HG03066 (cell line): Measurements from ENCODE around the gene SF1.

Source experiments
- ATAC-seq: cut with Tn5 transposase; IDR thresholded peaks from one replicate; pipeline ENCODE4 v1.9.1; 2021; ENCODE audit warnings: low read depth; ENCODE audit not compliant: unreplicated experiment

The SF1 gene

GRCh38 chr11:64801561-64802369, 23.4 kb upstream of the SF1 start:
- ATAC-seq = no peak

GRCh38 chr11:64801158-64801464, 22.8 kb upstream of the SF1 start:
- no peak for ATAC-seq

- no peak for ATAC-seq
These were observed 22.2 kb upstream of the SF1 start for GRCh38 chr11:64800303-64801157.

DNA sequence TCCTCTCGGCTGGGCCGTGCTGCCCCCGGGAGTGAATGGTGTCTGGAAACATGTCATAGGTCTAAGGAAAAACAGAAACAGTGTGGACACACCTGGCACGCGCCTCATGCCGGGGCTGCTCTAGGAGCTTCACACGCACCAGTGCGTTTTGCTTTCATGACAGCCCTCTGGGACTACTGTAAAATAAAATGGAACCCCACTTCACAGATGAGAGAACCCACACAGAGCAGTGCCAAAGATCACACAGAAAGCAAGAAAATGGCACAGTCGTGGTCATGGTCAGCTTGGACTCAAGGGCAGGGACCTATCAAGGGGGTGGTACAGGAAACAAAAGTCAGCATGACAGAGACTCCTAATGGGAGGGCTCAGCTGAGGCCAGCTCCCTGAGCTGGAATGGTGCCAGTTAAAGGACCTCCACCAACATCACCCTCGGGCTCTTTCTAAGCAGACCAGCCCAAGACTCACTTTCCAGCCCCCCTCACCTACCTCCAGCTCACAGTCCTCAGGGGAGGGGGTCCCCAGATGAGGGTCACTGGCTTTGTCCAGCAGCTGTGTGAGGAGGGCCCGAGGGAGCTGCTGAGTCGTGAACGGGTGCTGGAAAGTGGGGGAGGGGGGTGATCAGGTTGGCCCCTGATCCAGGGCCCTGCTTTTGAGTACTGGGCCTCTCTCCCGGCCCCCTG, 21.4 kb upstream of the SF1 start:
- ATAC-seq = no peak

DNA sequence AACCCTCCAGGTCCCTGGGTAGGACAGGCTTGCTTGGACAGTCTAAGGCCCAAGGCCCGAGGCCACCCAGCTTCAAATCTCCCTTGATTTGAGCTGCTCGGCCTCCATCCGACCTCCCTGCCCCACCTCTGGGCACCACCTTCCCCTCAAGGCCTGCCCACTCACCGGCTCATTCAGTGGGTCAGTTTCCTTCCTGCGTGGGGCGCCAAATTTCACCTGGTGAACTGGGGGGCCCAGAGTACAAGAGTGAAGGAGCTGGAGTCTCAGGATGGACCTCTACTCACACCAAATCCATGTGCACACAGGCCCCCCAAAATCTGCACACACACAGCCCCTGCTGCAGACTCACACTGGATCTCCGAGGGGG, 20.9 kb upstream of the SF1 start:
- no peak for ATAC-seq

- no peak for ATAC-seq
These were observed 18.6 kb upstream of the SF1 start for GRCh38 chr11:64796757-64797541.

DNA sequence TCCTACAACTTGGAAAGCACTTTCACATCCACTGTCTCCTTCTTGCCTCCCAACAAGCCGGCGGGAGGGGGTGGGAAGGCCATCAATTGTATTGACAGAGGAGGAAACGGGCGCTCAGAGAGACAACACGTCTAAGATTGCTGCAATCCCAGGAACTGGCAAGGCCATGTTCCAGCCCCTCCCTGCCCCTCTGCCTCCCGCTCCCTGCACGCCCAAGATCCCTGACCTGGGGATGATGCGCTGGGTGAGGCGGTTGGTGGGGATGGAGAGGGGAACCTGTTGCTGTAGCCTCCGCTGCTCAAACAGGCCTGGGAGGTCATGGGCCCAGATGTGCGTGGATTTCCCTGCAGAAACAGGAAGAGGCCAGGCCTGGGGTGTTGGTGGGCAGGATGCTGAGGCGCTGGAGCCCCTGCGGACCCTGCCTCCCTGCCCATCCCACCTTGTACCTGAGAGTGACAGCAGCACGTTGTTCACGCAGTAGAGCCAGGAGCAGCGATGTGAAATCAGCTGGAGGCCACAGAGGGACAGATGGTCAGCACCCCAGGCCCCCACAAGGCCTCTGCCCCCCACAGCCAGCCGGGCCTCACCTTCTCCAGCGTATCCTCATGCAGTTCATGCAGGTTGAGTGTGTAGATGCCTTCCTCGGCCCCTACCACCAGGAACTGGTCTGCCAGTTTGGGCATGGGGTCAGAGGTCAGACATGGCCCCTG, 17.9 kb upstream of the SF1 start:
- ATAC-seq = no peak

DNA sequence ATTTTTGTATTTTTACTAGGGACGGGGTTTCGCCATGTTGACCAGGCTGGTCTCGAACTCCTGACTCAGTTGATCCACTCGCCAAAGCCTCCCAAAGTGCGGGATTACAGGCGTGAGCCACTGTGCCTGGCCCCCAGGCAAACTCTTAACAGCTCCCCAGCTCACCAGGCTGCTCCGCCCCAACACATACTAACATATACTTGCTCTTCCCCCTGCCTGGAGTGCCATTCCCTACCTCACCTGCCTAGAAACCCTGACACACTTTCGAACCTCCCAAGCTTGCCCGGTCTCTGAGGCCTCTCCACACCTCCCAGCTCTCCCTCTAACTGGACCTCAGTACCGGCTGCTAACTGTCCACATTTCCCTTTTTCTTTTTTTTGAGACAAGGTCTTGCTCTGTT, 16.2 kb upstream of the SF1 start:
- ATAC-seq = no peak

- ATAC-seq = no peak
These were observed 15.2 kb upstream of the SF1 start for GRCh38 chr11:64793271-64794160.

DNA sequence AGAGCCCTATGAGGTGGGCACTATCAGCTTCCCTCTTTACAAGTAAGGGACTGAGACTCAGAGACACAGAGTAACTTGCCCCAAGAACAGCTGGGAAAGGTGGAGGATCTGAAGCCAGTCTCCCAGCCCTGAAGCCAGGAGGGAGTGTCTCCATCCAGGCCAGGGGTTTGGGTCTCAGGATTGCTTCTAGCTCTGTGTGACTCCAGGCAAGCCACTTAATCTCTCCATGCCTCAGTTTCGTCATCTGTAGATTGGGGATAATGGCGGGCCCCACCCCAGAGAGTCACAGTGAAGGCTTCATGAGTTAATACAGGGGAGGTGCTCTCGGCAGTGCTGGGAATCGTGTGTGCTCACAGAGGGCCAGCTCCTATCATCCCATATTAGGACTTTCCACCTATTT, 14.1 kb upstream of the SF1 start:
- ATAC-seq = no peak

- no peak for ATAC-seq
These were observed 13.5 kb upstream of the SF1 start for GRCh38 chr11:64791781-64792291.

GRCh38 chr11:64790205-64791095, 12.1 kb upstream of the SF1 start:
- ATAC-seq = no peak

DNA sequence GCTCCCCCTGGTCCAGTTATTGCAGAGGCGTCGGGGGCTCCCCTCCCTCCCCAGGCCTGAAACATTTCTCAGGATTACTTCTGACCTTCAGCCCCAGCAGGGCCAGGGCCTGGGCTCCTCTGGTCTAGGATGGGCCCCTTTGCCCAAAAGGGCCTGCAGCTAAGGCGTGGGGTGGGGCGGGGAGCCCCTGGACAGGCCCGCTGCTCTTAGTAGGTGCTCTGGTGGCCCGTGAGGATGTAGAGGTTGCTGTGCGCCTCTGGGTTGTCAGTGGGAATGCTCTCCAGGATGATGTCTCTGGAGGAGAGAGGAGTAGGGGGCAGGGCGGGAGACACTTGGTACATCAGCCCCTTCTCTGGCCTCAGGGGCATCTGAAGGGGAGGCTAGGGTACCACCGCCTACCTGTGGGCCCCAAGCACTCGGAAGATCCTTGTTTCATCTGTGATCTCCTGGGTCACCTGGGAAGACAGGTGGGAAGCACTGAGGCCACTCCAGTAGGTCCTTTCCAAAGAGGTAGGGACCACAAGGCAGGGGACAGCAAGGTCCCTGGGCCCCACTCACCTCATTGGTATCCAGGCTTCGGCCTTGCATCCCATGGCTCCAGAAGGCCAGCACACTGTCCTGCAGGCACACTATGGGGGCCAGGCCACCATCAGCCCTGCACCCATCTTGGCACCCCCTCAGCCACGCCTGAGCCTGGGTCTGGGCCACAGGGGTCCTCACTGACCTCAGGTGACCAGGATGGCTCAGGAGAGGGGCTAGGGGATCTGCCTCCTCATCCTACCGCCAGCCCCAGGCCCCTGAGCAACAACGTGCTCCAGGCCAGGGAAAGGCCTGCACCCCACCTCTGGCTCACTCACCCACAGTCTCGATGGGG, 11.2 kb upstream of the SF1 start:
- ATAC-seq = no peak

- no peak for ATAC-seq
These were observed 10.2 kb upstream of the SF1 start for GRCh38 chr11:64788321-64789215.

GRCh38 chr11:64787526-64788320, 9.4 kb upstream of the SF1 start:
- no peak for ATAC-seq
